ENCODE measurements around the gene CCDC154.

GRCh38 chr16:1489077-1489476 is 44.7 kb upstream of the CCDC154 start:
- TF ChIP-seq POLR2A (IDR thresholded peaks at IDR 0.05), result no peak
- TF ChIP-seq CTCF (IDR thresholded peaks at IDR 0.05), result no peak

All from right lobe of liver (tissue), 4 donors.